HG02938 (cell line): Measurements from ENCODE around the gene PRICKLE2.
"Not testable (repeated sequence)": the region's sequence is repeated elsewhere in the genome, so short reads cannot be mapped to it uniquely, and the experiment has no call there.

Source experiments
- ATAC-seq: cut with Tn5 transposase; IDR thresholded peaks from one replicate; pipeline ENCODE4 v1.9.1; 2021; ENCODE audit warnings: mild to moderate bottlenecking, moderate library complexity; ENCODE audit not compliant: unreplicated experiment

PRICKLE2 gene

DNA sequence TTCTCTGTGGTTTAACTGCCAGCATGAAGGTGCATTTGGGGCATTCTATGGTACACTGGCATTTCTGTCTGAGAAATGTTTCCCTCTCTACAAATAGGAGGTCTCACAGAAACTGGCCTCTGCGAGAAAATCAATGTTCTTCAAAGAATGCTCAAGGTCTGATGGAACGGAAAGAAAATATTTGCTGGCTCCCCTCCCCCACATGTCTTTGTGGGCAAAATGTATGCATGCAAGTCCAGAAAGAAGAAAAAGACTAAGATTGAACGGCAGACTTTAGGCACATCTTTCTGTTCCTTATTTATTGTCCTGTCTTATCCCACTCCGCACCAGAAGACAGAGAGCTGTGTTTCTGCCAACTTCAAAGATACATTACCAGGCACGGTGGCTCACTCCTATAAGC, 118.1 kb downstream of the PRICKLE2 start:
- ATAC-seq = no peak

- no peak for ATAC-seq
Measured at GRCh38 chr3:64105816-64106215, 119.5 kb downstream of the PRICKLE2 start.

- peak; percentile 47 for ATAC-seq
Measured at GRCh38 chr3:64104691-64105111, 120.6 kb downstream of the PRICKLE2 start.

DNA sequence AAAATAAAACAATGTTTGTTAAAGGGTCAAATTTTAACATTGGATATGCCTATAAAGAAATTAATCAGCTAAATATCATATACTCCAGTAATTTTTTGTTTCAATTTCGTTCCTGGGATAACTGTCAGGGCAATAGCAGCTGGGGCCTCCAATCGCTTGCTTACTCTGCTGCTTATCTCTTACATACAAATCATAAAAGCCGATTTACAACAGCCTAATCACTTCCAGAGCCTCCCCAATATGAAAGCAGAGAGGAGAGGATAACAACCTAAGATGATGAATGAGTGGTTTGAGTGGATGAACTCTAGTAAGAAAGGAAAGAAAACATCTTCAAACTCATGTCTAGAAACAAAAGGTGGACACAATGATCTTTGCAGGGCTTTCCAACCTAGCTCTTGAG, 121.3 kb downstream of the PRICKLE2 start:
- ATAC-seq = no peak

- no peak for ATAC-seq
Measured at GRCh38 chr3:64103131-64103530, 122.1 kb downstream of the PRICKLE2 start.

- no peak for ATAC-seq
Measured at GRCh38 chr3:64102147-64102546, 123.1 kb downstream of the PRICKLE2 start.

DNA sequence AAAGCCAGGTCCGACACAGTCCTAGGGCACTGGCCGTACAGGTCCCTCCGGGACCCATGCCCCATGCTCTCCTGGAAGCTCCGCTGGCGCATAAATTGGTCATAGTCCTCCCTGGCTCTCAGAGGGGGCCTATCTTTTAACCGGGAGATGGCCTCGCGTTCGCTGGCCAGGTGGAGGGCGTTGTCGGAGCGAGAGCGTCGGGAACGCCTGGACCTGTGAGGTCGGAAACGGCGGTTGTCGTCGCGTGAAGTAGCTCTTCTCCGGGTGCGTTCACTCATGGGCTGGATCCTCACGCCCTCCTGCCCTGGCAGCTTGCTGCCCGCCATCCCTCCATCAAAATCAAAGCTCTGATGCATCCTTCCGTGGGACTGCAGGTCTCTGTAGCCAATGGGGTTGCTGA, 126.0 kb downstream of the PRICKLE2 start:
- no peak for ATAC-seq

GRCh38 chr3:64098670-64099069, 126.6 kb downstream of the PRICKLE2 start:
- no peak for ATAC-seq

DNA sequence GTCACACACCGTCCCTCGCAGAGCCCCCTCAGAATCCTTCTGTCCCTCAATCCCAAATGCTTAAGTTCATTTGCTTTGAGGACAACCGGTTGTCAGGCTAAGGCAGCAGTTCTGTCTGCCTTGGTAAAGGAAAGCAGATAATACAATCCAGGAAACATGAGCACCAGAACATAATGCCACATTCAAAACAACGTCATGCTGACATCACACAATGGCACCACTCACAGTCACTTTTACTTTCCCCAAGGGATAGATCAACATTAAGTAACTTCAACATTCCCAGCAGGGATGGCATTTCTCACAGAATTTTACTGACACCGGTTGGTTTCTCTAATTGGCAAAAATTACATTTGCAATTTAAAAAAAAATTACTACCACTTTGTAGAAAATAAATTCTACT, 127.3 kb downstream of the PRICKLE2 start:
- no peak for ATAC-seq

- no peak for ATAC-seq
Measured at GRCh38 chr3:64095802-64096201, 129.5 kb downstream of the PRICKLE2 start.

DNA sequence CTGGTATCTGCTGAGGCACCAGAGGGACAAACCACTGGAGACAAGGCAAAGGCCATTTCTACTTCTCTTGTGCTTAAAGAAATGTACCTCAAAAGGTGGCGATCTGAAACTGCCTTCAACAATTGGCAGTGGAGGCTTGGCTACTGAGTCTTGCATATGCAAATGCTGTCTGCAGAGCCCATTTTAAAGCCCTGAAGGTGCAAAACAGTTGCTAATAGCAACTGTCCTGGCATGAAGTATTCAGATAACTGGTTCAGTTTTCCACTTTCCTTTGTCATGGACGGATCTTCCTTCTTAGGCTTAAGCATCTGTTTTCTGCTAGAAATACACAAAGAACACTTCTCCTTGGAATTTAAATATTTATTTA, 130.6 kb downstream of the PRICKLE2 start:
- no peak for ATAC-seq

- ATAC-seq = no peak
Measured at GRCh38 chr3:64093825-64094712, 131.2 kb downstream of the PRICKLE2 start.

DNA sequence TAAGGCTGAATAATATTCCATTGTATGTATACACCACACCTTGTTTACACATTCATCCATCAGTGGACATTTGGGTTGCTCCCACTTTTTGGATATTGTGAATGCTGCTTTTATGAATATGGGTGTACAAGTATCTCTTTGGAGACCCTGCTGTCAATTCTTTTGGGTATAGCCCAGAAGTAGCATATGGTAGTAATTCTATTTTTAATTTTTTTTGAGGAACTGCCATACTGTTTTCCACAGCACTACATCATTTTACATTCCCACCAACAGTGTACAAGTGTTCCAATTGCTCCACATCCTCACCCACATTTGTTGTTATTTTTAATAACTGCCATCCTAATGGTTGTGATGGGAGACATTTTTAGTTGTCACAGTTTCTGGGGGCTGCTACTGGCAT, 132.1 kb downstream of the PRICKLE2 start:
- ATAC-seq = no peak

DNA sequence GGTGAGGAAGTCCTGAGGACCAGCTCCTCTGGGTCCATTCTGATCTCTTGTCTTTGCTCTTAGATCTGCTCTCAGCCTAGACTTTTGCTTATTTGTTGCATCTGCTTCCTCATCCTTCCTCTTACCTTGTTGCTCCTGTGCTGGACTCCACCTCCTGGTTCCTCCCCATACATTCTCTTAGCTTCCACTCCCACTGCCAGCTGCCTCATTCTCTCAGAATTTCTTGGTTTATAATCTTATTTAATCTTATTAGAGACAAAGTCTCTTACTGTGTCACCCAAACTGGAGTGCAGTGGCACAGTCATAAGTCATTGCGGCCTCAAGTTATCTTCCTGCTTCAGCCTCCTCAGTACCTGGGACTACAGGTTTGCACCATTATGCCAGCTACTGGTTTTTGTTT, 133.8 kb downstream of the PRICKLE2 start:
- ATAC-seq = no peak

GRCh38 chr3:64089386-64089785, 135.9 kb downstream of the PRICKLE2 start:
- not testable (repeated sequence) for ATAC-seq

DNA sequence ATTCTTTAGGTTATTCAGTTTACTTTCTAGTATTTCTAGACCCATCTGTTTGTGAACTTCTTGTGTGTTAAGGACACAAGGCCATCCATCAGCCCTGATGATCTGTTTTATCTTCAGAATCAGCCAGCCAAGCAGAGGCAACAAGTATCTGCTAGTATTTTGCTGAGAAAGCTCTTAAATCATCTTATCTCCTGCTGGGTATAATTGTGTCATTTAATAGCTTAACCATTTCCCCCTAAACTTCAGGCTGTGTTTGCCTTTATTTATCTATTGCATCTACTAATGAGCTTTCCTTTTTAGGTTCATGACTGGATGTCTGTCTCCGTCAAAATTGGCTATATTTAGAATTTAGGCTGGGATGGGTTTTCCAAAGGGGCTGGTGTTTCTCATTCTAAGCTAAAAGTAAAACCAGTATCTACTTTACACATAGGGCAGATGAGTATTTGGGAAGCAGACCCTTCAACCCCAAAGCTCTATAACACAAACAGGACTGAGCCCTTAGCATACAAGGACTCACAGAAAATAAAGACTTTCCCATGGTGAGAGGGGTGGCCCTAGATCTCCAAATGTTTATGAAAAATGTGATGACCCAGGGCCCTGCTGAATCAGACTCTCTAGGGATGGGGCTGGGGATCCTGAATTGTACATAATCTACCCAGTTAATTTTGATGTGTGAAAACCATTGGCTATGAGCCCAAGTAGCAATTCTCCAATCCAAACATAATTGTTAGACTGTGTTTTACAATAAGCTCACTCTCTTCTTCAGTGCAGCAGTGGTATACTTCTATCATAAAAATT, 136.7 kb downstream of the PRICKLE2 start:
- ATAC-seq = no peak

DNA sequence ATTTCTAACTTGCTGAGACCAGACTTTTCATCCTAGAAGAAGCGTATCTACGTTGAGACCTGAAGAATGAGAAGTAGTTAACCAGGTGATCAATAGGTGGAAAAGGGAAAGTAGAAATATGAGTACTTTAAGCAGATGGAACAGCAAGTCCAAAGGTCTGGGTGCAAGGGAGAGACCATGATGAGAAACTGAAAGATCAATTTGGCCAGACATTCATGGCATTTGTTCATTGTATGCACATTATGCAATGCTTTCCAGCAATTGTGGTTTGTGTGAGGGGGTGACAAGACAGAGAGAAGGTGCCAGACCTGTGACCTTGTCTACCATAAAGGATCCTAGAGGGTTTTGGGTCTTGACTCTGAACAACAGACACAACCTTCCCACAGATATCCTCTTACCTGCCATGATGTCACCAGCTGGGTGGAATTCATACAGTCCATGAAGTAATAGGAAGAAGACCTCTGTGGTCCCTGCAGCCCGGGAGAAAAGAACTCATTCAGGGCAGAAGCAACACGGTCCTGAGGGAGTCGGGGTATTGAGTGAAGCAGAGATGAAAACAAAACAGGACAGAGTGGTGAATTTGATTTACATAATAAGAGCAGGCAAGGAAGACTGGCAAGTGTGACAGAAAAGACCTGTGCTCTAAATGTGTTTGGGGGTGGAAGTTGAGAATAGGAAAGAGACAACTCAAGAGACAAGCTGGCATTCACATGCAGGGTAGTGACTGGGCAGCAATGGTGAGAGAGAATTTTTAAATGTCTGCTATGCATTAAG, 138.6 kb downstream of the PRICKLE2 start:
- no peak for ATAC-seq

DNA sequence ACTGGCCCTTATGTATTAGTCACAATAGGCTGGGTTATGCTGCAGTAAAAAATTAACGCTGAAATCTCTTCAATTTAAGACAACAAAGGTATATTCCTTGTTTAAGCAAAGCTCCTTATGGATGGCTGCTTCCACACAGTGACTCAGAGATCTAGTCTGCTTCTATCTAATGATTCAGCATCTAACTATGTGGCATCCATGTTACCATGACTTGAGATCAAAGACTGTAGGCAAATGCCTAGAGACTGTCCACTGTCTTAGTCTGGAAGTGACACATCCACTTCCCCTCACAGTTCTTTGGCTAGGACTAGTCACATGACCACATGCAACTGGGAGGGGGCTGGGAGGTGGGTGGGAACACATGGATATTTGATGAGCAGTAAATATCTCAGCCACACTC, 140.6 kb downstream of the PRICKLE2 start:
- ATAC-seq = no peak

DNA sequence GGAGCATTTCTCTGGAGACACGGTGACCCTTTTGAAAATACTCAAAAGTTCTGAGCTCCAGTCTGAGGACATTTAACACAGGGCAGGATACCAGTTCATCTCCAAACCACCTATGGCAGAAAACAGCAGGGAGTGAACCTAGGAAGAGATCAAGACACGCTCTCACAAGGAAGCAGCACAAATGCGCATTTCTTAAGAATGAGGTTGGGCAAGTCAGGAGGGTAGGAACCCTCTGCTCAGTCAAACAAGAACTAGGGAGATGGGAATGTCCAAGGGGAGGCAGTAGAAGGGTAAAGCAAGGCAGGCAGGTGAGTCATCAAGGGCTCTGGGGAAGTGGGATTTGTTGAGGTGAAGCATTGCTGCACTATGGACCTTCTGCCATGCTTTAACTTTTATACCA, 141.7 kb downstream of the PRICKLE2 start:
- ATAC-seq = no peak

DNA sequence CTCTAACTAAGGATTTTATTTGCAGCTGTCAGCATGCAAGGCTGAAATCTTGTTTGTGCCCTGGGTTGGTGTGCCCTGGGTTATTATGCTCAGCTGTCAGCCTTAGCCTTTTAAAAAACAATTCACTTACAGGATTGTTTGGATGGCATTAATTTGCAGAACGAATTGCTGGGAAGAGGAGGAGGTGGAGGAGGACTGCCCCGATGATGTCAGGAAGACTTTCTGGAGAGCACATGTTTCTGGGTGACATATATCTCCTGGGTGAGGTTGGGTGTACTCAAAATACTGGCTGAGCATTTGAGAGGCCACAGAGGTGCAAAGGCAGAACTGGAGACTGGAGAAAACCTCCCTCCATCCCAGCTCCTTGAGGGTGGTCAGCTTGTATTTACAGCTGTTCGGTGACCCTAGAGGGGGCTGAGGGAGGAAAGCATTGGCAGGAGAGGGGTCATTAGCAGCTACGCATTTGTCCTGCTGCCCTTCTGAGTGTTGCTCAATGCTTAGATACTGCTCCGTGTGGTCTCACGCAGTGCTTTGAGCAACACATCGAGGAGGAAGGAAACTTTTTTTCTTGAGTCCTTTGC, 142.2 kb downstream of the PRICKLE2 start:
- ATAC-seq = no peak

DNA sequence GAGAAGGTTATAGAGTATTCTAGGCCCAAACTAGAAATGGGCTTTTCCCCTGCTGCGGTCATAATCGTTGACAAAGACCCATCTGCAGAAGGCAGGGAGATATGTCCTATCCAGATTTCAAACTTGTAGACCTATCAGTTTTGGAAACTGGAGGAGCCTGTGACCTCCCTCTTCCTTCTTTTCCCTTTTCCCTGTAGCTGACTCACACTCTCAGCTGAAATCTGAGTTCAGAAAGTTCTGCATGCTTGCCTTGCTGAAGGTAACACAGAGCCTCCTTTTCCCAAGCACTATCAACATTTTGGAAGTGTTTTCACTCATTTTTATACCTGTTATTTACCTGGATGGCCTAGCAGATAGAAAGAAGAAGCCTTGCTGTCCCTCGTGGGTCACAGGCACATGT, 142.9 kb downstream of the PRICKLE2 start:
- no peak for ATAC-seq
